Sigmoid colon (tissue), 4 donors: ENCODE data around the gene CNEP1R1.

Experiments used
- POLR2A ChIP-seq, 2 donors: fragments of 450-650 bp; IDR thresholded peaks; one replicate each; pipeline ENCODE4 v1.6.1; 2016; ENCODE audit warnings: antibody characterized with exemption in 2 of 2, mild to moderate bottlenecking in 2 of 2, moderate library complexity in 2 of 2
- POLR2AphosphoS5 ChIP-seq, 4 donors: sonication (generic); formaldehyde crosslinking; IDR thresholded peaks; one replicate each; pipeline ENCODE4 v1.6.1; 2017; ENCODE audit warnings: antibody characterized with exemption in 4 of 4

DNA sequence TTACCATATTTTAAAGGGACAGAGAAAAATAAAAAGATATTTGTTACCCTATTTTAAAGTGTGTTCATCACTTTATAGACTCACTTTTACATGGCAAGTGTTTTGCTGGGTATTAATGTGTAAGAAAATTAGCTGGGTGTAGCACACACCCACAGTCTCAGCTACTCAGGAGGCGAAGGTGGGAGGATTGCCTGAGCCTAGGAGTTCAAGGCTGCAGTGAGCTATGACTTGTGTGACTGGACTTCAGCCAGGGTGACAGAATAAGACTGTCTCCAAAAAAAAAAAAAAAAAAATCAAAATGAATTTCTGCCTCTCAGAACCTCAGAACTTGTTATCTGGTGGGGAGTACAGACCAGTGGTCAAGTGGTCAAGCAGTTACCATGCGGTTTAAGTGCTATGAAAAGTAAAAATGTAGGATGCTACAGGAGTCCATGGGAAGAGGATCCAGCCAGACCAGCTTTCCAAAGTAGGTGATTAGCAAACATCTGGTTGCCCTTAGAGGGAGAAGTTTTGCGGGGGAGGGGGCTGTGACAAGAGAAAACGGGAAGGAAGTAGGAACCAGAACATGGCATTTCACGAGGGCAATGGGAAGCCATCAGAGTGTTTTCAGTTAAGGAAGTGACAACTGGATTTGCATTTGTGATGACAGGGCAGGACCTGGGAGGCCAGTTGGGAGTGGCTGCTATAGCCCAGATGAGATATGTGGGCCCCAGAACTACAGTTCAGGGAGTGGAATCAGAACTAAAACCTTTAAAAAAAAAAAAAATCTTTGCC lies 13.9 kb downstream of the CNEP1R1 start:
- TF ChIP-seq POLR2AphosphoS5 (IDR thresholded peaks at IDR 0.05) (peak in 2 of 4 donors; percentile 9 to 32), POLR2A (IDR thresholded peaks at IDR 0.05) (no peak)
